ENCODE data around the gene GCLC.

The GCLC gene

GRCh38 chr6:53523511-53524454 lies 21.1 kb downstream of the GCLC start:
- DNase-seq = no peak

GRCh38 chr6:53520320-53520928 lies 24.5 kb downstream of the GCLC start:
- no peak for DNase-seq

GRCh38 chr6:53518862-53519261 lies 26.0 kb downstream of the GCLC start:
- DNase-seq = no peak

- no peak for DNase-seq
Measured at GRCh38 chr6:53517021-53517420, 27.9 kb downstream of the GCLC start.

DNA sequence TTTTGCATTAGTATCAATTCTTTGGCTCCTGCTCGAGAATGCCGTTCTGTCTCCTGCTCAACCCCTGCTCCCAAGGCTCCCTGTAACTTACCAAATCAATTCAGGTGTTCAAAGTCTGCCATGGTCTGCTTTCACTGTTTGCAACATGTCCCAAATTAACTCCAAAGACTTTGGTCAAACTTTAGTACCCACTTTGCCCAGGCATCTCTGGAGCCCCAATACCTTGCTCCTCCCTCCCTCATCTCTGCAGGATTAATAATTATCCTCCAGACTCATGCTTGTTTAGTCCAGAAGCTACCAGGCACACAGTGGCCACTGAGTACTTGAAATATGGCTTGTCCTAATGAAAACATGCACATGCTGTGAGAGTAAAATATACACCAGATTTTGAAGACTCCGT lies 30.2 kb downstream of the GCLC start:
- DNase-seq = no peak

DNA sequence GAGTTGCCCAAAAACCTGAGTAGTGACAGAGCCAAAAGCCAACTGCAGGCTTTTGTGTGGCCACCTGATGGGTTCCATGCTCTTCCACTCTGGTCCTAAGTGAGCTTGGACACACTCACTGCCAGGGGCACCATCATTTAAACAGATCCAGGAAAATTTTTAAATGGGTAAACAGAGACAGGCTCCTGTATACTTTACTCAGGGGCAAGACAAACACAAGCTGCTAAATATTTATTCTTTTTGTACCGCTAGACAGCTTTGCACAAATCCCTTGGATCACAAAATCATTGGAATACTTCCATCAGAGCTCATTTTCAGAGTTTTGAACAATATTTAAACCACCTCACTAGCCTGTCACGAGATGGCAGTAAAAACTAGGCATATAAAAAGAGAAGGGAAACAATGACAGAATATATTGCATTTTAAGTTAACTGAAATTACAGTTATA lies 31.4 kb downstream of the GCLC start:
- DNase-seq = no peak

DNA sequence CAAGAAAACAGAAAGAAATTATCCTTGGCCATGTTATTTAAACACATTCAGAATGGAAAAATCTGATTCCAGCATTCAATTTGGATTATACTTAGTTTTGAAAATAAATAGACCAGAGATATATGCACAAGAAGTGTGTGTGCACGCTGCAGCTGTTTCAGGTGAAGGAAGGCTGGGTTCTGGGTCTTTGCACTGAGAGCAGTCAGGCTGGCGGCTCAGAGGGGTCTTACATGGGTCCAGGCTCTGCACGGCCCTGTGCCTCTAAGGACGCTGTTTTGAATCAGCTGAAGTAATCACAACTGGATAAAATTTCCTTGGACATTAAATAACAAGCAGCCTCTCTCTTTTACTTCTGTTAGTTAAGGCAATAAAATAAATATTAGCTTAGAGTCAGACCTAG lies 31.8 kb downstream of the GCLC start:
- DNase-seq = no peak

DNA sequence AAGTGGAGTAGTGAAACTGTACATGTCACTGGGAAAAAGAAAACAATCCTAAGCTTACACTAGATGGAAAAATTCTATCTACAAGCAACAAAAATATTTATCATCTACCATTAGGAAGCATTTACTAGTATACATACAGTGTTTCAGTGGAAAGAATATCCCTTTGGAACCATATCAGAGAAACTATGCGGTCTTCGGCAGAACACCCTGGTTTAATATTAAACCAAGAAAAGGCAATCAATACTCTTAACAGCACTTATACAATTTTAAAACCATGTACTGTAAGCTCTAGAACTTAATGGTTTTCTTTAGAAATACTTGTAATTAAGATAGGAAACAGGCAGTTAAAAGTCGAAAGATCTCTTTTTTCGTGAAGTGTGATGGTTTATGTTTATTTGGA lies 32.3 kb downstream of the GCLC start:
- DNase-seq = no peak

DNA sequence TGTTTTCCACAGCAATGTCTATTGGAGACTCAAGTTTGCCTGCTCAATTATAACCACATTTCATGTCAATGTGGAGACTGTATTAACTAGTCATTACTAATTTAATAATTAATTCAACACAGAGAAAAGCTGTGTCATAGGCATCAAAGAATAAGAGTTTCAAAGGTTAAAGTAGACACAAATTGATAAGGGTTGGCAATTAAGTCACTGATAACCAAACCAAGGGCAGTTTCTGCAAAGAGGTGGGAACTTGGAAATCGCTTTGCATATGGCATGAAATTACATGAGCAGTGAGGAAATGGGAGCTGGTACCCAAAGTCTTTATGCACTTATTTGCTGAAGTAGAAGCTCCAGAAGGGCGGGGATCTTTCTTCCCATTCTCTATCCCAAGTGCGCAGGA lies 34.2 kb downstream of the GCLC start:
- no peak for DNase-seq

DNA sequence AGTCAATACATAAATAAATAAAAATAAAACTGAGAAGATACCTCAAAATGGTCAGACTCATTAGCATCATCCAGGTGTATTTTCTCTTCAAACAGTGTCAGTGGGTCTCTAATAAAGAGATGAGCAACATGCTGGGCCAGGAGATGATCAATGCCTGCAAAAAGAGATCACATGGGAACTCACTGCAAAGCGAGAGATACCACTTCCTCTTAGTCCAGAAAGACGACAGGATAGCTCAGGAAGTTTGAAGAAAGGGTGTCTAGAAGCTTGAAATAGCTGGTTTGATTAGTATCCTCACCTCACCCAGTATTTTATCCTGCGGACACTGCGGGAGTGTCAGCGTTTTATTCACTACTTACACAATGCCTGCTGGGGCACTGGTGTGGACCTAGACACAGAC lies 38.0 kb downstream of the GCLC start:
- no peak for DNase-seq

- DNase-seq = no peak
Measured at GRCh38 chr6:53504512-53504911, 40.4 kb downstream of the GCLC start.

- DNase-seq = no peak
Measured at GRCh38 chr6:53503060-53503459, 41.8 kb downstream of the GCLC start.

- DNase-seq = no peak
Measured at GRCh38 chr6:53501432-53501831, 43.5 kb downstream of the GCLC start.

GRCh38 chr6:53500095-53500494 lies 44.8 kb downstream of the GCLC start:
- DNase-seq = no peak

- no peak for DNase-seq
Measured at GRCh38 chr6:53499094-53499493, 45.8 kb downstream of the GCLC start.

DNA sequence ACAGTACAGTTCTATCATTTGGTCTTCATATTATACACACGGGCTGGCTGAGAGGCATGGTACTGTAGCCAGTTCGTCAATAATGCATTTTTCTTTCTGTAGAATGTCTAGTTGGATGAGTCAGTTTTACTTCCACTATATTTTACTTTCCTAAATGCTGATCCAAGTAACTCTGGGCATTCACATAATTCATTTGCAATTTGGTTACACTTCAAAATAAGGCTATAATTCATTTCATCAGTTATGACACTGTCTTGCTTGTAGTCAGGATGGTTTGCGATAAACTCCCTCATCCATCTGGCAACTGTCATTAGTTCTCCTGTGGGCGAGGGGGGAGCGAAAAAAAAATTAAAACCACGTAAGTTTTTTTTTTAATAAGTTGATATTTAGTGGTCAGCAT lies 46.3 kb downstream of the GCLC start:
- DNase-seq = no peak

DNA sequence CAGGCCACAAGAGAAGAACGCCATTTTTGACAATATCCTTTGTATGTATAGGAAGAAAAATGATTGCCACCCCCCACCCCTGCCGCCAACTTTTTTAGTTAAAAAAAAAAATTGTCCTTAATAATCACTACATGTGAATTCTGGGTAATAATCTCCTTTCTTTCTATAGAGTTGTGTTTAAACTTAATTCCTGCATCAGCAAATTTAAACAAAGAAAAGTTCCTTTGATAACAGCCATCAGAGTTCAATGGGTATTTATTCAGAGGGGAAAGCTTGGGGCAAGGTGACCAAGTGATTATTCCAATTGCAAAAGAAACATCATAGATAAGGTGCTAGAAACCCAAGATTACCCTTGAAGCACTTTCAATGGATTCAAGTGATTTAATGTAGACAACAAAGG lies 47.0 kb downstream of the GCLC start:
- no peak for DNase-seq

- DNase-seq = no peak
Measured at GRCh38 chr6:53496797-53497375, 48.0 kb downstream of the GCLC start.

DNA sequence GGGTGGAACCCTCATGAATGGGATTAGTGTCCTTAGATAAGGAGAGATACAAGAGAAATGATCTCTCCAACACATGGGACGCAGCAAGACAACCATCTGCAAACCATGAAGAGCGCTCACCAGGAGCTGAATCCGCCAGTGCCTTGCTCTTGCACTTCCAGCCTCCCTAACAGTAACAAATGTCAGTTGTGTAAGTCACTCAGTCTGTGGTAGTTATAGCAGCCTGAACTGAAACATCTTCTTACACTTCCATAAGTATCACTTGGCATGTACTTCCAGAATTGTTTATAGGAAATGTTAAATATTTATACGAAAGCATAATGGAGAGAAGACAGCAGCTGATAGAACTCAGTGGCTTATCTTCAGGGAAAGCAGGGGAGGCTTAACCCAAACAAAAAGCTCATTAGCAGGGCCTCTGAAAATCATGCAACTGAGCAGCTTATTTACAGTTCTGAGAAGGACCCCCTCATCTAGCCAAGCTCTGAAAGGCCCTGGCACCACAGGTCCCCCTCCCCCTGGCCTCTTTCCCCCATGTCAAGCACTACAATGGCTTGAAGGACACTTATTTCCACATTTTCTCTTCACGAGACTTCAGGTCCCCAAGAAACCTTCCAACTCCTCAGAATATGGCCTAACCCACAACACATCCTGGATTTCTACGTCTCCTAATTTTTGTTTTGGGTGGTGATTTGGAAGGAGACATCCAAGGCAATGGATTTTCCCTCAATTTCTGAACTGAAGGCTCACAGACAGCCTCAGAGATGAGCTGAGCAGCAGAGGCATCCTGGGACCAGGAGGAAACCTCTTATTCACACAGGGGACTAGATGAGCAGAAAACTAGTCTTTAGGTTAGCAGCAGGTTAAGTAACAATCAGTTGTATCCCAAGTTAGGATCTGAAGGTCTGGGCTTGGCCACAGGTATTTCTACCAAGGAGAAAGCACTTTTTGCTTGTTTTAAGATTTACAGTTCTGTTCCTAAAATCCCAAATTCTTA lies 49.1 kb downstream of the GCLC start:
- DNase-seq = no peak

DNA sequence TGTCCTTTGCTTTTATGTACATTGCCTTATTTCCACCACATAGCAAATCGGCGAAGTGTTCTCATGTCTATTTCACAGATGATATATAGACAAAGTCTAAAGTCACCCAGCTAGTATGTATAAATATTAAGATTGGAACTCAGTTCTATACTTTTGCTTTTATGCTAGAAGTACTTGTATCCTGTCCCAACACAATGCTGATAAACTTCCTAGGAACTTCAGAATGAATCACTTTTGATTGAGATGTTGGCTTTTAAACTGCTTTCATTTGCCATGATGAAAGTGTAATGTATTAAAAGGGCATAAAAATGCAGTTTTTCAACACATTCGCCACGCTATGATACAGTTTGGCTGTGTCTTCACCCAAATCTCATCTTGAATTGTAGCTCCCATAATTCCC lies 50.8 kb downstream of the GCLC start:
- DNase-seq = no peak

DNA sequence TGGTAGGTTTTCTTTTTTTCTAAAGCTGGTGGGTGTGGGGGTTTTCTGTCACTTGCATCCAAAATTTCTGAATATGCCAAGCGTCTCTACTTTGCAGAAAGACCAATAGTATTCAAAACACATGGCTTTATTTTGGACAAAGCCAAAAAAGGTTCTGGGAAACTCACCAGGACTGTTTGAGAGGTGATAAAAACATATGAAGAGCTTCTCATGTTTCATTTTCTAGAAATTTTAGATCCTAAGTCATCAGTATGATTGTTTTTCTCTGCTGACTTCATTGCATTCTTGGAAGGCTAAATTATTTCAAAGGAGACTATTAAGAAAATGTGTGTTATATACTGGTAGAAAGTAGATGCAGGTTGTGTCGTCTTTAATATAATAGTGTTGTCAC lies 51.3 kb downstream of the GCLC start:
- no peak for DNase-seq

DNA sequence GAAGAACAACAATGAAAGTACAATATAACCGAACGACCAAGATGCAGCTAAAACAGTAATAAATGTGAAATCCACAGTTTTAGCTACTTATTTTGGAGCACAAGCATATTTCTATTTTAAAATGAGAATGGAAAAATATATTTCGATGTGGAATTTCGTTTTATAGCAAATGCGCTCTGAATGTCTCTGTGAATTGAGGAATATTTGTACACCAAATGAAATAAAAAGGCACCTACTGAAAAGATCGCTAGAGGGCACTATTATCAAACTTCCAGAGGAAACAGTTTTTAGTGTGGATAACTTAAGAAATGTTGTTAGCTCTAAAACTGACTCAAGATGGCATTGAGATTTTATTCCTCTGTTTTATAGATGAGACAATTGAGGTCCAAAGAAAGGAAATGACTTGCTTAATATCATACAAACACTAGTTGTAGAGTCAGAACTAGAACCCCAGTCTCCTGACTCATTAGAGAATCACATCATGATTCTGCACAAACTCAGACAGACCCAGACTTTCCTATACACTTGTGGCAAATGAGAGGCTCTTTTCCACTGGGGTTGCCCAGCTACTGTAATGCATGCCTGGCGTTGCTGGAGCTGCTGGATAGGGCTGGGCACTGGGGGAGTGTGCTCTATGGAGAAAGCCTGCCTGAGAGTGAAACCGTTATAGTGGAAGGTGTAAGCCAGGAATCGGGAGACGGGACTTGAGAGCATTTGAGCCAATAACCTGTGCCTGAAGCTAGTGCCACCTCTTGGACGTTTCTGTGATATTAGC lies 51.9 kb downstream of the GCLC start:
- DNase-seq = no peak
